HepG2 (cell line): ENCODE results near the gene CCDC117. TPM values are rescaled to one million over a fixed set of nuclear protein-coding genes. Genes with fewer than 3 reads are reported as not detected.

Experiments
- HNF4G ChIP-seq, 2 experiments: sonication (generic) in 1 of 2; formaldehyde crosslinking in 1 of 2; IDR thresholded peaks; 2 replicates each; pipeline versions ENCODE4 v1.4.0 to v1.6.1; 2011 to 2020; ENCODE audit warnings: borderline replicate concordance in 2 of 2, low read depth in 2 of 2, mild to moderate bottlenecking in 2 of 2, low read length in 1 of 2, missing genetic modification reagents in 1 of 2, moderate library complexity in 1 of 2
- JARID2 ChIP-seq: sonication (generic); formaldehyde crosslinking; IDR thresholded peaks from 2 replicates; pipeline ENCODE4 v1.8.1; 2023; ENCODE audit warnings: missing genetic modification reagents, inconsistent platforms; ENCODE audit not compliant: insufficient replicate concordance
- NFKBIZ ChIP-seq: IDR thresholded peaks from 2 replicates; pipeline ENCODE4 v1.6.1; 2018; ENCODE audit warnings: missing genetic modification reagents, missing compliant biosample characterization
- SNRNP70 ChIP-seq: fragments of 200-400 bp; formaldehyde crosslinking; IDR thresholded peaks from 2 replicates; pipeline ENCODE4 v1.6.1; 2017; ENCODE audit warnings: mild to moderate bottlenecking, low read depth, low read length, moderate library complexity
- SRY ChIP-seq: sonication (generic); formaldehyde crosslinking; IDR thresholded peaks from 2 replicates; pipeline ENCODE4 v1.8.0; 2022; ENCODE audit warnings: mild to moderate bottlenecking, missing genetic modification reagents
- ZNF547 ChIP-seq: sonication (generic); formaldehyde crosslinking; IDR thresholded peaks from 2 replicates; pipeline ENCODE4 v1.5.1; 2020; ENCODE audit warnings: mild to moderate bottlenecking, missing genetic modification reagents
- ZSCAN21 ChIP-seq: sonication (generic); formaldehyde crosslinking; IDR thresholded peaks from 2 replicates; pipeline ENCODE4 v1.8.0; 2022; ENCODE audit warnings: mild to moderate bottlenecking, missing genetic modification reagents, moderate library complexity, borderline replicate concordance
- ZSCAN29 ChIP-seq: sonication (generic); formaldehyde crosslinking; conservative IDR thresholded peaks from 2 replicates; pipeline ENCODE4 v1.4.0; 2020; ENCODE audit warnings: mild to moderate bottlenecking, missing genetic modification reagents
- polyA plus RNA-seq, 8 experiments: library from polyadenylated mRNA; depleted of rRNA in 3 of 8; stranded (reverse) in 7 of 8; unstranded in 1 of 8; fragments of >200 nt; fragmentation: Illumina TruSeq in 4 of 8; extraction: Trizol in 4 of 8; gene quantifications; 2 replicates each; pipeline versions ENCODE4 v1.2.1 to v1.2.3, GENCODE V29; 2011 to 2016; ENCODE audit warnings: low read depth in 4 of 8, missing spikeins in 1 of 8, mixed read lengths in 1 of 8; ENCODE audit not compliant: insufficient read depth in 1 of 8
- total RNA-seq, 5 experiments: library from RNA; depleted of rRNA; stranded (reverse); fragments of >200 nt; fragmentation: Illumina TruSeq; extraction: Trizol; gene quantifications; 2 replicates each; pipeline ENCODE4 v1.2.3, GENCODE V29; 2016; ENCODE audit warnings: low read depth in 1 of 5
- TF ChIP-seq, protein P1 (sequence below): sonication (generic); formaldehyde crosslinking; IDR thresholded peaks from 2 replicates; pipeline ENCODE4 v1.4.0; 2020; ENCODE audit warnings: low read depth, missing genetic modification reagents
- TF ChIP-seq, protein P2 (sequence below): sonication (generic); formaldehyde crosslinking; IDR thresholded peaks from 2 replicates; pipeline ENCODE4 v1.4.0; 2020; ENCODE audit warnings: missing genetic modification reagents, mild to moderate bottlenecking, borderline replicate concordance
- TF ChIP-seq, protein P3 (sequence below): sonication (generic); formaldehyde crosslinking; IDR thresholded peaks from 2 replicates; pipeline ENCODE4 v1.4.0; 2020; ENCODE audit warnings: mild to moderate bottlenecking, missing genetic modification reagents

CCDC117 gene
- total and polyA plus RNA-seq, 2 of the 13 experiments (the other 11 are each of a cell fraction or from before 2014, with no cell fraction given): 12.6 to 34.2 TPM

DNA sequence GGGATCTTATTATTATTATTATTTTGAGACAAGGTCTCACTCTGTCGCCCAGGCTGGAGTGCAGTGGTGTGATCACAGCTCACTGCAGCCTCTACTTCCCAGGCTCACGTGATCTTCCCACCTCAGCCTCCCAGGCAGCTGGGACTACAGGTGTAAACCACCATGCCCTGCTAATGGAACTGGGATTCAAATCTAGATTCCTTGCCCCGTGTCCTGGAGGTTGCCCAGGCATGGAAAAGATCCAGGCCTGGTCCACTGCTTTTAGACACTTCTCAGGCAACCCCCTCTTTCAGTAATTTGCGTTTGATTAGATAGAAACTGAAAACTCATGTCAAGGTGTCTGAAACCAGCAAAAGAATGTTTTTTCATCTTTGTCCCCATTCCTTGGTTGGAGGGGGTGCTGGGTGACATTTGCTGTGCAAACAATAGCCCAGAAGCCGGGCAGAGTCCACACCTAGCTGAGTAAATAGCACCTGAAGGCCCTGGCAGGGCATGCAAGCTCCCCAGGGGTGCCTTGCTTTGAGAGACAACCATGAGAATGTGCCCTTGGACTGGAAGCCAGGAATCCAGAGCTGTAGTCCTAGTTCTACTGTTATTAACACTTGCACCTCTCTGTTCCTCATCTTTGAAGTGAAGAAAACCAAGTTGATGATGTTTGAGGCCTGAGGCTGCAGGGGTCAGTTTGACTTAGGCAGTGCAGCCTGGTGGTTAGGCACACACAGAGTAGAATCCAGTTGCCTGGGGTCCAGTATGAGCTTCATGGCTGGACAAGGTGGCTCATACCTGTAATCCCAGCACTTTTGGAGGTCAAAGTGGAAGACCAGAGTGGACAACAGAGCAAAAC, 47.0 kb downstream of the CCDC117 start (continued):
- TF ChIP-seq SNRNP70 (no peak), HNF4G (IDR thresholded peaks at IDR 0.05; ENCODE audit: borderline replicate concordance, low read depth, low read length) (peak; percentile 94), HNF4G (CRISPR knock-in tag; IDR thresholded peaks at IDR 0.05; ENCODE audit: borderline replicate concordance, low read depth) (peak; percentile 90; the same call in 1 of the 2 replicates), ZNF547 (CRISPR knock-in tag) (no peak; the same call in 1 of the 2 replicates), NFKBIZ (no peak), SRY (CRISPR knock-in tag) (no peak), ZSCAN29 (no peak), ZSCAN21 (no peak), JARID2 (no peak)
- TF ChIP-seq, protein P1, sequence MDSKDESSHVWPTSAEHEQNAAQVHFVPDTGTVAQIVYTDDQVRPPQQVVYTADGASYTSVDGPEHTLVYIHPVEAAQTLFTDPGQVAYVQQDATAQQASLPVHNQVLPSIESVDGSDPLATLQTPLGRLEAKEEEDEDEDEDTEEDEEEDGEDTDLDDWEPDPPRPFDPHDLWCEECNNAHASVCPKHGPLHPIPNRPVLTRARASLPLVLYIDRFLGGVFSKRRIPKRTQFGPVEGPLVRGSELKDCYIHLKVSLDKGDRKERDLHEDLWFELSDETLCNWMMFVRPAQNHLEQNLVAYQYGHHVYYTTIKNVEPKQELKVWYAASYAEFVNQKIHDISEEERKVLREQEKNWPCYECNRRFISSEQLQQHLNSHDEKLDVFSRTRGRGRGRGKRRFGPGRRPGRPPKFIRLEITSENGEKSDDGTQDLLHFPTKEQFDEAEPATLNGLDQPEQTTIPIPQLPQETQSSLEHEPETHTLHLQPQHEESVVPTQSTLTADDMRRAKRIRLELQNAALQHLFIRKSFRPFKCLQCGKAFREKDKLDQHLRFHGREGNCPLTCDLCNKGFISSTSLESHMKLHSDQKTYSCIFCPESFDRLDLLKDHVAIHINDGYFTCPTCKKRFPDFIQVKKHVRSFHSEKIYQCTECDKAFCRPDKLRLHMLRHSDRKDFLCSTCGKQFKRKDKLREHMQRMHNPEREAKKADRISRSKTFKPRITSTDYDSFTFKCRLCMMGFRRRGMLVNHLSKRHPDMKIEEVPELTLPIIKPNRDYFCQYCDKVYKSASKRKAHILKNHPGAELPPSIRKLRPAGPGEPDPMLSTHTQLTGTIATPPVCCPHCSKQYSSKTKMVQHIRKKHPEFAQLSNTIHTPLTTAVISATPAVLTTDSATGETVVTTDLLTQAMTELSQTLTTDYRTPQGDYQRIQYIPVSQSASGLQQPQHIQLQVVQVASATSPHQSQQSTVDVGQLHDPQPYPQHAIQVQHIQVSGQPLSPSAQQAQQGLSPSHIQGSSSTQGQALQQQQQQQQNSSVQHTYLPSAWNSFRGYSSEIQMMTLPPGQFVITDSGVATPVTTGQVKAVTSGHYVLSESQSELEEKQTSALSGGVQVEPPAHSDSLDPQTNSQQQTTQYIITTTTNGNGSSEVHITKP (CRISPR knock-in tag): no peak; the same call in 1 of the 2 replicates
- TF ChIP-seq, protein P2, sequence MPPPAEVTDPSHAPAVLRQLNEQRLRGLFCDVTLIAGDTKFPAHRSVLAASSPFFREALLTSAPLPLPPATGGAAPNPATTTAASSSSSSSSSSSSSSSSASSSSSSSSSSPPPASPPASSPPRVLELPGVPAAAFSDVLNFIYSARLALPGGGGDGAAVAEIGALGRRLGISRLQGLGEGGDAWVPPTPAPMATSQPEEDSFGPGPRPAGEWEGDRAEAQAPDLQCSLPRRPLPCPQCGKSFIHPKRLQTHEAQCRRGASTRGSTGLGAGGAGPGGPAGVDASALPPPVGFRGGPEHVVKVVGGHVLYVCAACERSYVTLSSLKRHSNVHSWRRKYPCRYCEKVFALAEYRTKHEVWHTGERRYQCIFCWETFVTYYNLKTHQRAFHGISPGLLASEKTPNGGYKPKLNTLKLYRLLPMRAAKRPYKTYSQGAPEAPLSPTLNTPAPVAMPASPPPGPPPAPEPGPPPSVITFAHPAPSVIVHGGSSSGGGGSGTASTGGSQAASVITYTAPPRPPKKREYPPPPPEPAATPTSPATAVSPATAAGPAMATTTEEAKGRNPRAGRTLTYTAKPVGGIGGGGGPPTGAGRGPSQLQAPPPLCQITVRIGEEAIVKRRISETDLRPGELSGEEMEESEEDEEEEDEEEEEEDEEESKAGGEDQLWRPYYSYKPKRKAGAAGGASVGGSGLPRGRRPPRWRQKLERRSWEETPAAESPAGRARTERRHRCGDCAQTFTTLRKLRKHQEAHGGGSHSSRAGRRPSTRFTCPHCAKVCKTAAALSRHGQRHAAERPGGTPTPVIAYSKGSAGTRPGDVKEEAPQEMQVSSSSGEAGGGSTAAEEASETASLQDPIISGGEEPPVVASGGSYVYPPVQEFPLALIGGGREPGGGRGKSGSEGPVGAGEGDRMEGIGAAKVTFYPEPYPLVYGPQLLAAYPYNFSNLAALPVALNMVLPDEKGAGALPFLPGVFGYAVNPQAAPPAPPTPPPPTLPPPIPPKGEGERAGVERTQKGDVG (CRISPR knock-in tag): peak; percentile 60; the same call in 1 of the 2 replicates
- TF ChIP-seq, protein P3, sequence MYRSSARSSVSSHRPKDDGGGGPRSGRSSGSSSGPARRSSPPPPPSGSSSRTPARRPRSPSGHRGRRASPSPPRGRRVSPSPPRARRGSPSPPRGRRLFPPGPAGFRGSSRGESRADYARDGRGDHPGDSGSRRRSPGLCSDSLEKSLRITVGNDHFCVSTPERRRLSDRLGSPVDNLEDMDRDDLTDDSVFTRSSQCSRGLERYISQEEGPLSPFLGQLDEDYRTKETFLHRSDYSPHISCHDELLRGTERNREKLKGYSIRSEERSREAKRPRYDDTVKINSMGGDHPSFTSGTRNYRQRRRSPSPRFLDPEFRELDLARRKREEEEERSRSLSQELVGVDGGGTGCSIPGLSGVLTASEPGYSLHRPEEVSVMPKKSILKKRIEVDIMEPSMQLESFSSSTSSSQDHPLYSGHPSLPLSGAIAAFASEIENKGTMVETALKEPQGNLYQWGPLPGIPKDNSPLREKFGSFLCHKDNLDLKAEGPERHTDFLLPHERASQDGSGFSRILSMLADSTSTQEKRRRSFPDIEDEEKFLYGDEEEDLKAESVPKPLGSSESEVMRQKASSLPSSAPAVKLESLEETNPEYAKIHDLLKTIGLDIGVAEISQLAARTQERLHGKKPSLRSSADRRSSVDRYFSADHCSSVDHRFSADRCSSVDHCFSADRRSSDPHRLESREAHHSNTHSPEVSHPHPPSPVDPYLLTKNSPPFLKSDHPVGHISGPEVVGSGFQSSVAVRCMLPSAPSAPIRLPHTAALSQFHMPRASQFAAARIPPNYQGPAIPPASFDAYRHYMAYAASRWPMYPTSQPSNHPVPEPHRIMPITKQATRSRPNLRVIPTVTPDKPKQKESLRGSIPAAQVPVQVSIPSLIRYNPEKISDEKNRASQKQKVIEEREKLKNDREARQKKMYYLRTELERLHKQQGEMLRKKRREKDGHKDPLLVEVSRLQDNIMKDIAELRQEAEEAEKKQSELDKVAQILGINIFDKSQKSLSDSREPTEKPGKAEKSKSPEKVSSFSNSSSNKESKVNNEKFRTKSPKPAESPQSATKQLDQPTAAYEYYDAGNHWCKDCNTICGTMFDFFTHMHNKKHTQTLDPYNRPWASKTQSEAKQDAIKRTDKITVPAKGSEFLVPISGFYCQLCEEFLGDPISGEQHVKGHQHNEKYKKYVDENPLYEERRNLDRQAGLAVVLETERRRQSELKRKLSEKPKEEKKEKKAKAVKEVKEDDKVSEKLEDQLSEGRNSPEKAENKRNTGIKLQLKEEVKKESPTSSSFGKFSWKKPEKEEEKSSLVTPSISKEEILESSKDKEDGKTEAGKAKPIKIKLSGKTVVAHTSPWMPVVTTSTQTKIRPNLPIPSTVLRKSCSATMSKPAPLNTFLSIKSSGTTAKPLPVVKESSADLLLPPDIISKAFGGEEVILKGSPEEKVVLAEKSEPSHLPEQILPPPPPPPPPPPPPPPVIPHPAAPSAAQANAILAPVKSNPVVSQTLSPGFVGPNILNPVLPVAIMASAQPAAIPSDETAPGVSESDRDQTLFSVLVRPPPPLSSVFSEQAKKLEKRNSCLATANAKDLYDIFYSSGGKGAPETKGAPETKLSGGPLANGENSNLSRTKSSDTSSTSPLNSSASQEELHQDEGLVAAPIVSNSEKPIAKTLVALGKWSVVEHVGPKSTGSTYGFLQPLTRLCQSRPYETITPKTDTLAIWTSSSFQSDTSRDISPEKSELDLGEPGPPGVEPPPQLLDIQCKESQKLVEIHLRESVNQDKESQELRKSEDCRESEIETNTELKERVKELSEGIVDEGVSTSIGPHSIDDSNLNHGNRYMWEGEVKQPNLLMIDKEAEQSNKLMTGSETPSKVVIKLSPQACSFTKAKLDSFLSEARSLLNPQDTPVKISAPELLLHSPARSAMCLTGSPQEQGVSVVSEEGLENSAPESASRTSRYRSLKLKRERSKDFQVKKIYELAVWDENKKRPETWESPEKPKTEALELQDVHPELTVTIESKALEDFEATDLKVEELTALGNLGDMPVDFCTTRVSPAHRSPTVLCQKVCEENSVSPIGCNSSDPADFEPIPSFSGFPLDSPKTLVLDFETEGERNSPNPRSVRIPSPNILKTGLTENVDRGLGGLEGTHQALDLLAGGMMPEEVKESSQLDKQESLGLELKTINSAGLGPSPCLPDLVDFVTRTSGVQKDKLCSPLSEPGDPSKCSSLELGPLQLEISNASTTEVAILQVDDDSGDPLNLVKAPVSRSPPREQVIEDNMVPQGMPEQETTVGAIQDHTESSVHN (CRISPR knock-in tag): no peak; the same call in 1 of the 2 replicates
